GM19043 (cell line): ENCODE results near the gene A2M.

ENCODE experiments used
- ATAC-seq: cut with Tn5 transposase; IDR thresholded peaks from one replicate; pipeline ENCODE4 v1.9.1; 2021; ENCODE audit warnings: low read depth; ENCODE audit not compliant: unreplicated experiment

A2M gene

GRCh38 chr12:9047105-9047504 is 68.6 kb downstream of the A2M start:
- no peak for ATAC-seq

DNA sequence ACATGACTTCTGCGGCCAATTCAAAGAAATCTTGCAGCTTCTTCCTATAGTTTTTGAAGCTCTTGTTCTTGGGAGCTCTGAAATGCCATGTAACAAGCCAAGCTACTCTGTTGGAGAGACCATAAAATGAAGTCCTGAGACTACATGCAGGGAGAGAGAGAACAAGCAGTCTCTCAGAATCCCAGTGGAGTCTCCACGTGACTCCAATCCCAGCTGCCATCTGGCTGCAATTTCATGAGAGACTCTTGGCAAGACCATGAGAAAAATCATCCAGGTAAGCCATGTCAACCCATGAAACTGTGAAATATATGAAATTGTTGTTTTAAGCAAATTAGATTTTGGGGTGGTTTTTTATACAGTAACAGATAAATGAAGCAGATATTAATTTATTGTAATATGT is 72.0 kb downstream of the A2M start:
- no peak for ATAC-seq

GRCh38 chr12:9041321-9041720 is 74.4 kb downstream of the A2M start:
- ATAC-seq, result no peak

- ATAC-seq, result no peak
Observed at GRCh38 chr12:9040484-9041186, 75.1 kb downstream of the A2M start.

DNA sequence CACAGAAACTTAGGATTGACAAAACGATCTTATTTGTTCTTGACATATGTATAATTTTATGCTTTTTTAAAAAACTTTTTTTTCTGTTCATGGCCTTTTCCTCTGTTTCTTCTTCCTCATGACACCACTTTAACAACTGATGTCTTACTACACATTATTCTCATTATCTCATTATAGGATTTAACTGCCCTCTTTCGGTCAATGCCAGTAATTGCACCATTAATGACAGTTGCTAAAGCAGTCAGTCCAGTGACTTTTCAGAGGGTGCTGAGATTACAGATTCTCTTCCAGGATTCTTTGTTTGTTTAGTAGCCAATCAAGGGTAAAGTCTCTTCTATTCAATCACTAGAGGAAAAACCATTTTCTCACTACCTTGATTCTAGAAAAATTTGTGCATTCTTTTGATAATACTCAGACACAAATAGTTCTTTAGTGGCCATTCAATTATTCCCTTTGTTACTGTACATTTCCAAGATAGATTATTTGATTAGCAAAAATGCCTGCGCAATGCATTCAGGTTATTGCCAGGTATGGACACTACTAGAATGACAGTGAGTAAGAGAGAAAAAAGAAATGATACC is 76.2 kb downstream of the A2M start:
- no peak for ATAC-seq

GRCh38 chr12:9037431-9037830 is 78.3 kb downstream of the A2M start:
- no peak for ATAC-seq

GRCh38 chr12:9036227-9036626 is 79.5 kb downstream of the A2M start:
- ATAC-seq, result no peak

- ATAC-seq, result no peak
Observed at GRCh38 chr12:9034095-9034494, 81.6 kb downstream of the A2M start.

DNA sequence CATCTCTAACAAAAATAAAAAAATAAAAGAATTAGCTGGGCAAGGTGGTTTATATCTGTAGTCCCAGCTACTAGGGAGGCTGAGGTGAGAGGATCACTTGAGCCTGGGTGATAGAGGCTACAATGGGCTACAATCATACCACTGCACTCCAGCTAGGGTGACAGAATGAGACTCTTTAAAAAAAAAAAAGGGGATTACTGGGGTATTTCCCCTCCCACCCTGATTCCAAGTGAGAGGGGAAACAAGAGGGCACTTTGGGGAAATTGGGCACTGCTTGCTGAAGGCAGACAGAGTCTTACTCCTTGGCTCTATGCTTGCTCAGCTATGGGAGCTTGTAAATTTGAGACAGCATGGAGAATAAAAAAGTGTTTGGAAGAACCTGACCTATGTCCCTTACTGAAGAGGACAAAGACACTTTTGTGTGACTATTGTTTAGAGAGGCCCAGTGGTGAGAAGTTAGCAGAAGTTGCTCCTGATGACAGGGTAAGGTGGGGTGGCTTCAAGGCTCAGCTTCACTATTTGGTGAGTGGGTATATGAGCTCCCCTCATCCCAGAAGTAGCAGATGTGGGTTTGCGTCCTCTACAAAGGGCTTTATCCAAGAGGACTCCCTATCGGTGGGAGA is 82.3 kb downstream of the A2M start:
- no peak for ATAC-seq

DNA sequence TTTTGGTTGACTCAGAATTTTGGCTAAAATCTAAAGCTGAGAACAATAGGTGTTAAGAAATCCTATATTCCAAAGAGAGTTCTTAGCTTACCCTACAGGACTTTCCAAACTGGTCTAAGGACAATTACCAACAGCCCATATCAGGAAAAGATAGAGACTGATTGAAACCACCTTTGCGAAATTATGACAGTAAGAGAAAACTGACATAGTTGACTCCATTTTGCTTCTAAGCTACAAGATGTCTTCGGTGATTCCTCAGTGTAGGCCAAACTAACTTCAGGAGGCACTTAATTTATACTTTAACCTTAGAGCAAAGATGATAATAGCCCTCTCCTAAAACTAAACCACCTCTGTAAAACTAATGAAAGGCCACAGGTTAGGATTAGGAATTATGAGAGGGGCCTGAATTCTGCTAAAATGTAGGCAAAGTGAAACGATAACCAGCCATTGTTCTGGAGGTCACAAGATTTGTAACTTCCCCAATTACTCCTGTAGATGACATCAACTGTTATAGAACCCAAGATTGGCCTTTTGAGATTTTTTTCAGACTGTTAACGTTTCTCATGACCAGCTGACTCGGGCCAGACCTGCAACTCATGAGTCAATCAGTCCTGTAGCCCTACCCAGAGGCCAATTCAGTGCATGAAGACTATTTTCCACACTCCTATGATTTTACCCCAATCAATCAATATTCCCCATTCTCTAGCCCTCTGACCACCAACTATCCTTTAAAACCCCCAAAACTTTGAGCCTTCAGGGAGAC is 83.3 kb downstream of the A2M start:
- ATAC-seq, result no peak

DNA sequence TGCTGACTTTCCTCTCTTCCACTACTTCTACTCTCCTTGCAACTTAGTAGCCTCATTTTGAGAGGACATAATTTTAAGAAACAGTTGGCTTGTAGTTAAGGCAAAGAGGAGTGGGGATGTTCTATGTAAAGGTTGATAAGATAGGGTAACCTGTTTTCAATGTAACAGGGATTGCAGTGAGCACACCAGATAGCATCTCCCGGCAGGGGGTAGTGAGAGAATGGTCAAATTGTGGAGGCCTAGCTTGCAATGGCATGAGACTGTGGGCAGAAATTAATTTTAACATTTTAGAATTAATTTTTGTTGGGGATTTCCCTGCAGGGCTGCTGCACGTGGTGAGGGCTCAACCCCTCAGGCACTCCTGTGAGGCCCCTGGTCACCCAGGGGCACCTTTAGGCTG is 84.9 kb downstream of the A2M start:
- ATAC-seq, result no peak

DNA sequence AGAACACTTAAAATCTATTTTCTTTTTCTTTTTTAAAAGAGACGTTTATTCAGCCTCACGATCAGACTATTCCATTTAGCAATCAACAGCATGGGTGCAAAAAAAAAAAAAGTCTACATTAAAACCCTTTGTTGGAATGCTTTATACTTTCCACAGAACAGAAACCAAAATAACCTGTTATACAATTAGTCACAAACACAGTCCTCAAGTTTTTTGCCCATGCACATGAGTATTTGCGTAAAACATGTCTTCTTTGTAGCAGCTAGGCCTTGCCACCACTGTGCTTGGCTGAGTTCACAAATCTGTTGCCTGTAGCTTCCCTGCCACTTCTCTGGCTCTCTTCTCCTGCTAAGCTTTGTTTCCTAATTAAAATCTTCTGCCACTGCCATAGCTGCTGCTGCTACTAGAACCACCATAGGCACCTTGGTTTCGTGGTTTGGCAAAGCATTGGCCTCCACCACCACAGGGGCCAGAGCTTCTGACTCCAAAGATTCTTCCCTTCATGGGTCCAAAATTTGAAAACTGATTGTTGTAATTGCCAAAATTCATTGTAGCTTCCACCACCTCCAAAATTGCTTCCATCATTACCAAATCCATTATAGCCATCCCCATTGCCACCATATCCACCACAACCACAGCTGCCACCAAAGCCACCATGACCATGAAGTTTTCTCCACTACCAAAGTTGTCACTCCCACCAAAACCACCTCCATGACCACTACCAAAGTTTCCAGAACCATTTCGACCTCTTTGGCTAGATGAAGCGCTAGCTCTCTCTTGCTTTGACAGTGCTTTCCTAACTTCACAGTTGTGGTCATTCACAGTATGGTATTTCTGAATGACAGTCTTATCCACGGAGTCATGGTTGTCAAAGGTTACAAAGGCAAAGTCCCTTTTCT is 88.3 kb downstream of the A2M start:
- ATAC-seq, result no peak

- no peak for ATAC-seq
Observed at GRCh38 chr12:9024512-9024911, 91.2 kb downstream of the A2M start.

- ATAC-seq, result no peak
Observed at GRCh38 chr12:9022592-9022991, 93.1 kb downstream of the A2M start.
